ENCODE data around the gene STARD3. TPM values are rescaled to one million over a fixed set of nuclear protein-coding genes. Genes with fewer than 3 reads are reported as not detected.

Gene STARD3
- total and polyA plus RNA-seq, 9 of the 15 experiments (the other 6 are each of a cell fraction or from before 2014, with no cell fraction given) = 0.63 to 87.0 (median 46.0) TPM

DNA sequence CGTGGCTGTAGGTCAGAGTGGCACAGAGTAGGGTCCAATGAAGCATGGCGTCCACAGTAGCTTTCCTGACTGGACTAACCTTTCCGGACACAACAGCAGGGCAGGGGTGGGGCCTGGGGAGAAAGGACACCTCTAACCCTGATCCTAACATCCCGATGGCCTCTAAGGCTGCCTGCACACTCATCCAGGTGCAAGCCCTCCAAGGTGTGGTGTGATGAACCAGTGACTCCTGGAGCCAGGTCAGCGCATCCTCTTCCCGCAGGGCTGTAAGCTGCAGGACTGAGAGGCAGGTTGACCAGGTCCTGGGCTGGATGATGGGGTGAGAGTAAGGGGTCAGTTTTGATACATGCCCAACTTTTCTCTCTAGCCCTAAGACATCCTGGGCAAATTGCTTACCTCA, 59.8 kb downstream of the STARD3 start (continued):
- TF ChIP-seq, protein P1, sequence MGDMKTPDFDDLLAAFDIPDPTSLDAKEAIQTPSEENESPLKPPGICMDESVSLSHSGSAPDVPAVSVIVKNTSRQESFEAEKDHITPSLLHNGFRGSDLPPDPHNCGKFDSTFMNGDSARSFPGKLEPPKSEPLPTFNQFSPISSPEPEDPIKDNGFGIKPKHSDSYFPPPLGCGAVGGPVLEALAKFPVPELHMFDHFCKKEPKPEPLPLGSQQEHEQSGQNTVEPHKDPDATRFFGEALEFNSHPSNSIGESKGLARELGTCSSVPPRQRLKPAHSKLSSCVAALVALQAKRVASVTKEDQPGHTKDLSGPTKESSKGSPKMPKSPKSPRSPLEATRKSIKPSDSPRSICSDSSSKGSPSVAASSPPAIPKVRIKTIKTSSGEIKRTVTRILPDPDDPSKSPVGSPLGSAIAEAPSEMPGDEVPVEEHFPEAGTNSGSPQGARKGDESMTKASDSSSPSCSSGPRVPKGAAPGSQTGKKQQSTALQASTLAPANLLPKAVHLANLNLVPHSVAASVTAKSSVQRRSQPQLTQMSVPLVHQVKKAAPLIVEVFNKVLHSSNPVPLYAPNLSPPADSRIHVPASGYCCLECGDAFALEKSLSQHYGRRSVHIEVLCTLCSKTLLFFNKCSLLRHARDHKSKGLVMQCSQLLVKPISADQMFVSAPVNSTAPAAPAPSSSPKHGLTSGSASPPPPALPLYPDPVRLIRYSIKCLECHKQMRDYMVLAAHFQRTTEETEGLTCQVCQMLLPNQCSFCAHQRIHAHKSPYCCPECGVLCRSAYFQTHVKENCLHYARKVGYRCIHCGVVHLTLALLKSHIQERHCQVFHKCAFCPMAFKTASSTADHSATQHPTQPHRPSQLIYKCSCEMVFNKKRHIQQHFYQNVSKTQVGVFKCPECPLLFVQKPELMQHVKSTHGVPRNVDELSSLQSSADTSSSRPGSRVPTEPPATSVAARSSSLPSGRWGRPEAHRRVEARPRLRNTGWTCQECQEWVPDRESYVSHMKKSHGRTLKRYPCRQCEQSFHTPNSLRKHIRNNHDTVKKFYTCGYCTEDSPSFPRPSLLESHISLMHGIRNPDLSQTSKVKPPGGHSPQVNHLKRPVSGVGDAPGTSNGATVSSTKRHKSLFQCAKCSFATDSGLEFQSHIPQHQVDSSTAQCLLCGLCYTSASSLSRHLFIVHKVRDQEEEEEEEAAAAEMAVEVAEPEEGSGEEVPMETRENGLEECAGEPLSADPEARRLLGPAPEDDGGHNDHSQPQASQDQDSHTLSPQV (IDR thresholded peaks at IDR 0.05) = no peak
- TF ChIP-seq HDAC1 (IDR thresholded peaks at IDR 0.05) (no peak), CBX1 (IDR thresholded peaks at IDR 0.05; ENCODE audit: low read depth) (no peak)

GRCh38 chr17:39697961-39698360, 61.0 kb downstream of the STARD3 start:
- 29% methylated on average over 5 of the region's 5 CpGs for WGBS (ENCODE audit: insufficient coverage, low coverage, missing lambda C conversion rate)
- FAIRE-seq = no peak
- CTCF ChIA-PET (ENCODE audit: low intra/inter-chr PET ratio) = no interaction called here

More at GRCh38 chr17:39697961-39698360, 61.0 kb downstream of the STARD3 start:
- Histone ChIP-seq H4K20me1 (replicated peaks; ENCODE audit: control insufficient read depth, insufficient read depth, low read length) (no peaks in the 10 kb centered on the region), H3K9me1 (ENCODE audit: control insufficient read depth, insufficient read depth, low read length) (no peaks in the 10 kb centered on the region), H3K4me2 (ENCODE audit: insufficient read depth, low read length) (no peak overlapping the region), H3K36me3 (ENCODE audit: control insufficient read depth, insufficient read depth, low read length) (no peaks in the 10 kb centered on the region; the same call in 2 of the 3 replicates), H3K79me2 (ENCODE audit: control insufficient read depth, insufficient read depth, low read length) (no peaks in the 10 kb centered on the region), H3K27ac (ENCODE audit: extremely low read depth, low read depth, low read length) (no peak overlapping the region), H3K4me3 (no peak overlapping the region), H3K27me3 (ENCODE audit: control insufficient read depth in 2 of 2, insufficient read depth in 2 of 2, low read length in 2 of 2) (no peaks in the 10 kb centered on the region; a peak in 1 of 5 replicates), H3K4me1 (replicated peaks in 1 of 2; ENCODE audit: control insufficient read depth in 2 of 2, insufficient read depth in 2 of 2, low read length in 2 of 2) (peaks cover 0 to 16% of the 10 kb centered on the region in 2 experiments; a peak in 2 of 5 replicates), H3K9me3 (replicated peaks; ENCODE audit: control insufficient read depth, insufficient read depth, low read depth, low read length) (no peaks in the 10 kb centered on the region), H3K9ac (ENCODE audit: insufficient read depth in 1 of 2, low read depth in 2 of 2, low read length in 2 of 2) (no peak overlapping the region), H2AFZ (ENCODE audit: low read depth, low read length) (no peak overlapping the region)
- intact Hi-C loops (cut with micrococcal nuclease) (no loop called here), in situ Hi-C loops (cut with MboI) (no loop called here)
- BruUV-seq (replicated peaks) = no TSS peak
- DNase-seq (ENCODE audit: extremely low read depth in 1 of 4, low spot score in 3 of 4) (no peak), ATAC-seq (no peak)
- no peak for TF ChIP-seq SMAD4 (CRISPR knock-in tag; conservative IDR thresholded peaks at IDR 0.05)
- TF ChIP-seq ZNF384 (IDR thresholded peaks at IDR 0.05; ENCODE audit: low read depth, low read length) = peak; percentile 47; the same call in 1 of the 2 replicates
- no peak for TF ChIP-seq MNT (conservative IDR thresholded peaks at IDR 0.05)
- peak; percentile 78 for TF ChIP-seq CBFA2T3 (IDR thresholded peaks at IDR 0.05)
- TF ChIP-seq TAL1 (IDR thresholded peaks at IDR 0.05) = peak; percentile 15; the same call in 1 of the 2 replicates
- no peak for TF ChIP-seq ZNF444 (CRISPR knock-in tag; IDR thresholded peaks at IDR 0.05)
- TF ChIP-seq NFIC (IDR thresholded peaks at IDR 0.05) = 0 out of 2 replicates have a peak, but pooled peaks have one; percentile 20
- peak; percentile 47; the same call in 1 of the 2 replicates for TF ChIP-seq CBFA2T2 (conservative IDR thresholded peaks at IDR 0.05)
- peak; percentile 58 to 70; a peak in 3 of 4 replicates for TF ChIP-seq KDM1A (IDR thresholded peaks at IDR 0.05)
- POLR2A ChIA-PET = interaction anchor here (0.7 kb wide), 1 partner anchor 280 kb away, joined by 3 read pairs; no protein-coding TSS in a partner anchor
